Measurements from ENCODE around the gene PSKH1.
"Not testable (repeated sequence)": the region's sequence is repeated elsewhere in the genome, so short reads cannot be mapped to it uniquely, and the experiment has no call there.

Gene PSKH1

DNA sequence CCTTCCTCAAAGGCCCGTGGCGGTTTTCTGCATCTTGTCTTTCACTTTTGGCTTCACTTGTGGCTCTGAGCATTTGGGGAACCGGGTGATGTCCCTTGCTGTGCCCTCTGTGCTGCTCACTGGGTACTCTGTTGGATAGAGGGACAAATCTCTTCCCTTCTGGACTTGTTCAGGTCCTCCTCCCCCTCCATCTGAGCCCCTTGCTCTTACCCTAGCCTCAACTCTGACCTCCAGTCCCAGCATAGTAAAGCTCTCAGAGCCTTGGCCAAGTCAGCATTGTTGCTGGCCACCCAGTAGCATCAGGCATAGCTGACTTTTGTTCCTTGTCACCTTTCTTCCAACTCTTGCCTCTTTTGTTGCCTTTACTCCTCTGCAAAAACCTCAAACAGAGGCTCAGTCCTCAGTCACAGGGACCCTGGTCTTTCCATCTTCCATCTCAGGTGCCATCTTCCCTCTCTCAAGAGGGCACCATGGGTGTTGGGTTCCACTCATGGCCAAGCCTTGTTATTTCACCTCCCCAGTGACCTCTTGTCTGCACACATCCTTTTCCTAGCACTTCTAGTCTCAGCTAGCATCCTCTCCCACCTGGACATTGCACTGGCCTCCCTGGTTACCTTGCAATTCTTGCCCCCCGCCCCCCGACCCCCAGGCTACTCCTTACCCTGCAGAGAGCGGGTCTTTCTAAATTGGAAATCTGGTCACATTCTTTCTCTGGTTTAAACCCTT, 44.0 kb downstream of the PSKH1 start:
- H3K4me1 ChIP-seq (ENCODE audit: control insufficient read depth in 1 of 2, insufficient read depth in 2 of 2, low read length in 2 of 2) = peaks cover 0 to 26% of the 10 kb centered on the region in 2 donors
- H3K27ac ChIP-seq (ENCODE audit: low read length) = peak overlapping the region; percentile 89
- no peaks in the 10 kb centered on the region for H3K27me3 ChIP-seq (ENCODE audit: low read depth, low read length)
- H3K4me3 ChIP-seq (ENCODE audit: low read depth in 1 of 2, low read length in 2 of 2) = peak overlapping the region; percentile 91 to 92
- H3K9me3 ChIP-seq (ENCODE audit: control insufficient read depth in 1 of 2, low read length in 2 of 2) = no peaks in the 10 kb centered on the region
- peaks cover 15 to 17% of the 10 kb centered on the region in 2 donors for H3K36me3 ChIP-seq (ENCODE audit: control insufficient read depth in 1 of 2, insufficient read depth in 2 of 2, low read length in 2 of 2)

GRCh38 chr16:67937713-67938112, 44.7 kb downstream of the PSKH1 start:
- H3K4me3 ChIP-seq (ENCODE audit: low read depth in 1 of 2, low read length in 2 of 2); H3K9me3 ChIP-seq (ENCODE audit: control insufficient read depth in 1 of 2, low read length in 2 of 2); H3K27me3 ChIP-seq (ENCODE audit: low read depth, low read length); H3K27ac ChIP-seq (ENCODE audit: low read length): not testable (repeated sequence)
- Histone ChIP-seq H3K4me1 (ENCODE audit: control insufficient read depth in 1 of 2, insufficient read depth in 2 of 2, low read length in 2 of 2) (peaks cover 0 to 32% of the 10 kb centered on the region in 2 donors), H3K36me3 (ENCODE audit: control insufficient read depth in 1 of 2, insufficient read depth in 2 of 2, low read length in 2 of 2) (peaks cover 15 to 23% of the 10 kb centered on the region in 2 donors)

GRCh38 chr16:67939507-67940445, 46.7 kb downstream of the PSKH1 start:
- no peak overlapping the region for H3K27ac ChIP-seq (ENCODE audit: low read length)
- H3K4me3 ChIP-seq (ENCODE audit: low read depth in 1 of 2, low read length in 2 of 2) = no peak overlapping the region
- no peaks in the 10 kb centered on the region for H3K27me3 ChIP-seq (ENCODE audit: low read depth, low read length)
- H3K36me3 ChIP-seq (ENCODE audit: control insufficient read depth in 1 of 2, insufficient read depth in 2 of 2, low read length in 2 of 2) = peaks cover 6 to 34% of the 10 kb centered on the region in 2 donors
- no peaks in the 10 kb centered on the region for H3K9me3 ChIP-seq (ENCODE audit: control insufficient read depth in 1 of 2, low read length in 2 of 2)
- peaks cover 0 to 47% of the 10 kb centered on the region in 2 donors for H3K4me1 ChIP-seq (ENCODE audit: control insufficient read depth in 1 of 2, insufficient read depth in 2 of 2, low read length in 2 of 2)

- no peak overlapping the region for H3K4me3 ChIP-seq (ENCODE audit: low read depth in 1 of 2, low read length in 2 of 2)
- peaks cover 0 to 48% of the 10 kb centered on the region in 2 donors for H3K4me1 ChIP-seq (ENCODE audit: control insufficient read depth in 1 of 2, insufficient read depth in 2 of 2, low read length in 2 of 2)
- no peaks in the 10 kb centered on the region for H3K27me3 ChIP-seq (ENCODE audit: low read depth, low read length)
- no peak overlapping the region for H3K27ac ChIP-seq (ENCODE audit: low read length)
- peaks cover 10 to 42% of the 10 kb centered on the region in 2 donors for H3K36me3 ChIP-seq (ENCODE audit: control insufficient read depth in 1 of 2, insufficient read depth in 2 of 2, low read length in 2 of 2)
- H3K9me3 ChIP-seq (ENCODE audit: control insufficient read depth in 1 of 2, low read length in 2 of 2) = no peaks in the 10 kb centered on the region
Observed at GRCh38 chr16:67940446-67941089, 47.5 kb downstream of the PSKH1 start.

DNA sequence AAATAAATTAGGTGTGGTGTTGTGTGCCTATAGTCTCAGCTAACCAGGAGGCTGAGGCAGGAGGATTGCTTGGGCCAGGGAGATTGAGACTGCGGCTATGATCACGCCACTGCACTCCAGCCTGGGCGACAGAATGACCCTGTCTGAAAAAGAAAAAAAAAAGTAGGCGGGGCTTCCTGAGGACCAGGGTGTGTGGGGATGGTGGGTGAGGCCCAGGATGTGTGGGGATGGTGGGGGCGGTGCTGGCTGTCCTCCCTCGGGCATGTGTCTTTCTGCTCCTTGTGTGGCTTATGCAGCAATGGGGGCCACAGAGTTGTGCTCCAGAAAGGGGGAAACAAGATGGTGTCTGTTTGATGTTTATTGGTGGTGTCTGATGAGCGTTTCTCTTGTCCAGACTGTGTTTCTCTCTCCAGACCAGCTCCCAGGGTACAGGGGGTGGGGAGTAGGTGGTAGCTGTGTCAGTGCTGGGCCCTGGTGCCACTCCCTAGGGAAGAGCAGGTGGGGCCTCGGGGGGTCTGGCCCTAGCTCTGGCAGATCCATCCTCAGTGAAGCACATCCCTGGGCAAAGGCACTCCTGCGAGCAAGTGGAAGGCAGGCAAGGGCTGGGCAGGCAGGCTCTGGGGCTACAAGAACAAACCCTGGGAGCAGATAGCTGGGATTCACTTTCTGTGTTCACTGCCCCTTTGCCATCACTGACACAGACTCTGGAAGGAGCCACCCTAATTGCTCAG, 48.6 kb downstream of the PSKH1 start:
- peaks cover 21 to 53% of the 10 kb centered on the region in 2 donors for H3K36me3 ChIP-seq (ENCODE audit: control insufficient read depth in 1 of 2, insufficient read depth in 2 of 2, low read length in 2 of 2)
- H3K27ac ChIP-seq (ENCODE audit: low read length) = no peak overlapping the region
- H3K27me3 ChIP-seq (ENCODE audit: low read depth, low read length) = no peaks in the 10 kb centered on the region
- peaks cover 0 to 52% of the 10 kb centered on the region in 2 donors for H3K4me1 ChIP-seq (ENCODE audit: control insufficient read depth in 1 of 2, insufficient read depth in 2 of 2, low read length in 2 of 2)
- H3K4me3 ChIP-seq (ENCODE audit: low read depth in 1 of 2, low read length in 2 of 2) = no peak overlapping the region
- H3K9me3 ChIP-seq (ENCODE audit: control insufficient read depth in 1 of 2, low read length in 2 of 2) = no peaks in the 10 kb centered on the region

- Histone ChIP-seq H3K4me1 (ENCODE audit: control insufficient read depth in 1 of 2, insufficient read depth in 2 of 2, low read length in 2 of 2) (peaks cover 0 to 48% of the 10 kb centered on the region in 2 donors), H3K4me3 (ENCODE audit: low read depth in 1 of 2, low read length in 2 of 2) (no peak overlapping the region), H3K9me3 (ENCODE audit: control insufficient read depth in 1 of 2, low read length in 2 of 2) (no peaks in the 10 kb centered on the region), H3K36me3 (ENCODE audit: control insufficient read depth in 1 of 2, insufficient read depth in 2 of 2, low read length in 2 of 2) (peaks cover 22 to 58% of the 10 kb centered on the region in 2 donors), H3K27me3 (ENCODE audit: low read depth, low read length) (no peaks in the 10 kb centered on the region), H3K27ac (ENCODE audit: low read length) (no peak overlapping the region)
Observed at GRCh38 chr16:67942200-67942509, 49.1 kb downstream of the PSKH1 start.

- Histone ChIP-seq H3K4me1 (ENCODE audit: control insufficient read depth in 1 of 2, insufficient read depth in 2 of 2, low read length in 2 of 2) (peaks cover 0 to 43% of the 10 kb centered on the region in 2 donors), H3K27ac (ENCODE audit: low read length) (no peak overlapping the region), H3K36me3 (ENCODE audit: control insufficient read depth in 1 of 2, insufficient read depth in 2 of 2, low read length in 2 of 2) (peaks cover 26 to 63% of the 10 kb centered on the region in 2 donors)
Observed at GRCh38 chr16:67942510-67943255, 49.6 kb downstream of the PSKH1 start.

DNA sequence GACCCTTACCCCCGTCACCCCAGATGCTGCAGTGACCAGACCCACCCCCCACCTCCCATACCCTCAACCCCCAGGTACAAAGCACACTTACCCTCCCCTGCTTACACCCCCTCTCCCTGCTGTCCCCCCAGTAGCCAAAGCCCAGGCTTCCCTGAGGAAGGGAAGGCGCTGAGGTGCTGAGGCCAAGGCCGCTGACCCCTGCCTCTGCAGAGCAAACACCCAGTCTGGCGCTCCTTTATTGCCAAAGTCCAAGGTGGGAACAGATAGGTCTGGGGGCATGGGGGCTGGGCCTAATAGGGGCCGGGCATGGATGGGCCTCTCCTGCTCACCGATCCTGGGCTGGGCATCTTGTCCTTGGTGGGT, 50.2 kb downstream of the PSKH1 start:
- no peak overlapping the region for H3K4me3 ChIP-seq (ENCODE audit: low read depth in 1 of 2, low read length in 2 of 2)
- H3K4me1 ChIP-seq (ENCODE audit: control insufficient read depth in 1 of 2, insufficient read depth in 2 of 2, low read length in 2 of 2) = peaks cover 0 to 43% of the 10 kb centered on the region in 2 donors
- peaks cover 31 to 69% of the 10 kb centered on the region in 2 donors for H3K36me3 ChIP-seq (ENCODE audit: control insufficient read depth in 1 of 2, insufficient read depth in 2 of 2, low read length in 2 of 2)
- H3K9me3 ChIP-seq (ENCODE audit: control insufficient read depth in 1 of 2, low read length in 2 of 2) = no peaks in the 10 kb centered on the region
- H3K27me3 ChIP-seq (ENCODE audit: low read depth, low read length) = no peaks in the 10 kb centered on the region
- no peak overlapping the region for H3K27ac ChIP-seq (ENCODE audit: low read length)

More at GRCh38 chr16:67942510-67943255, 49.6 kb downstream of the PSKH1 start:
- Histone ChIP-seq H3K9me3 (ENCODE audit: control insufficient read depth in 1 of 2, low read length in 2 of 2) (no peaks in the 10 kb centered on the region), H3K4me3 (ENCODE audit: low read depth in 1 of 2, low read length in 2 of 2) (no peak overlapping the region), H3K27me3 (ENCODE audit: low read depth, low read length) (no peaks in the 10 kb centered on the region)

DNA sequence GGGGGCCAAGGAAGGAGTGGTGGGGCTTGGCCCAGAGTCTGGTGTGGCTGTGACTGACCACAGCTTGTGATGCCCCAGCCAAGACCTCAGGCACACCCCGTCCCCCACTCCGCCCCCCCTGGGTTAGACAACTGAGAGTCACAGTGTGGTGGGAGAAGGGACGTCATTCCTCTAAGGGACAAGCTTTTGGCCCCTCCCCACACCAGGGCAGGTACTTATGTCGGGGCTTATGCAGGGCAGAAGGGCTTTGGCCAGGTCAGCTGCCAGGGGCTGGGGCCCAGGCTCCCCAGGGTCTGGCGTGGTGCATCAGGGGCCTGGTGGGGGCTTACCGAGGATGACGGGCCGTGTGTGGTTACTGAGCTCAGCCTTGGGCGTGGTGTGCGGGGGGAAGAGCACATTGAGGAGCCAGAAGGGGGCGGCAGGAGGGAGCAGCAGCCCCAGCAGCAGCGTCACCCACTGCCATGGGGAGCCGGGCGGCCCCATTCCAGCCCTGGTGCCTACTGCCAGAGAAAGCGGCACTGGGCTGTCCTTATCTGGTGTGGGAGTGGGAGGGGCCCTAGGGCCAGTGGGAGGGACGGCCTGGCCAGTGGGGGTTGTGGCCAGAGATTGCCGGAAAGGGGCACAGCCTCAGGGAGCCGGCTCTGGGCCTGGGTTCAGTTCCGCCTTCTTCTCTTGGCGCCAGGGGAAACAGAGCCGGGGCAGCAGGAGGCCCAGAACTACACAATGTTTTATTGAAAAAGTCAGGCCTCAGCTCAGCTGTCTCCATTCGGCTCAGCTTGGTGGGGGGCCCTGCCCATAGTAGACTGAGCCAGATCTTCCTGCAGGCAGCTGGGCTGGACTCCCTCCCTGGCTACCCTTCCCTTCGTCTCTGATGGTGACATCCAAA, 50.8 kb downstream of the PSKH1 start, which contains the start of gene LCAT:
Gene LCAT, minus strand, starts transcription at position 502 of the 886 bp plus-strand sequence. Its CDS starts 19 bp downstream, at position 483.
- no peak within 1 kb of the TSS for H3K4me3 ChIP-seq (ENCODE audit: low read depth in 1 of 2, low read length in 2 of 2)
- H3K4me1 ChIP-seq (ENCODE audit: control insufficient read depth in 1 of 2, insufficient read depth in 2 of 2, low read length in 2 of 2) = peaks cover 0 to 43% of the 10 kb centered on the region in 2 donors
- H3K9me3 ChIP-seq (ENCODE audit: control insufficient read depth in 1 of 2, low read length in 2 of 2) = no peaks in the 10 kb centered on the region
- no peaks in the 10 kb centered on the region for H3K27me3 ChIP-seq (ENCODE audit: low read depth, low read length)
- H3K27ac ChIP-seq (ENCODE audit: low read length) = peak within 1 kb of the TSS; percentile 31
- peaks cover 37 to 75% of the 10 kb centered on the region in 2 donors for H3K36me3 ChIP-seq (ENCODE audit: control insufficient read depth in 1 of 2, insufficient read depth in 2 of 2, low read length in 2 of 2)

All from muscle layer of duodenum (tissue), 2 donors.